ENCODE data around the gene SSMEM1.
"Not testable (repeated sequence)": the region's sequence is repeated elsewhere in the genome, so short reads cannot be mapped to it uniquely, and the experiment has no call there.

The SSMEM1 gene, protein sequence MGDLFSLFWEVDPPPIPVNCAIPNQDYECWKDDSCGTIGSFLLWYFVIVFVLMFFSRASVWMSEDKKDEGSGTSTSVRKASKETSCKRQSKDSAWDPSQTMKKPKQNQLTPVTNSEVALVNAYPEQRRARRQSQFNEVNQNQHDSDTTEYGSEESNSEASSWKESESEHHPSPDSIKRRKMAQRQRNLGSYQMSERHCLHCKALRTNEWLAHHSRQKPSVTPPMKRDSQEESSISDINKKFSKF

DNA sequence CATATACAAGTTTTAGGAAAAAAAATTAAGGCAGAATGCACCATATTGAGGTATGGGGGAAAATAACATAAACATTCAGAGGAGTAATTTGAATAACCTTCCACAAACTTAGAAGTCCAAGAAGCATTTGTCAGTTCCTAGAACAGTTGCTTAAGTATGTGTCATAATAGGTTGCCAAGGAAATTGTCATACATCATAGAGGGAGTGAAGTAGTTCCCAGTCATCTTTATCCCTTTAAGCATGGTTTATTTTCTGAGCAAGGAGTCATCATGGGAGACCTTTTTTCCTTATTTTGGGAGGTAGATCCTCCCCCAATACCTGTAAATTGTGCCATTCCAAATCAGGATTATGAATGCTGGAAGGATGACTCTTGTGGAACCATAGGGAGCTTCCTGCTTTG lies at the start of gene SSMEM1:
Gene SSMEM1, plus strand, starts transcription at position 219 of the 400 bp plus-strand sequence. Its CDS starts 51 bp downstream, at position 270.
- DNase-seq (ENCODE audit: low spot score) = no peak

DNA sequence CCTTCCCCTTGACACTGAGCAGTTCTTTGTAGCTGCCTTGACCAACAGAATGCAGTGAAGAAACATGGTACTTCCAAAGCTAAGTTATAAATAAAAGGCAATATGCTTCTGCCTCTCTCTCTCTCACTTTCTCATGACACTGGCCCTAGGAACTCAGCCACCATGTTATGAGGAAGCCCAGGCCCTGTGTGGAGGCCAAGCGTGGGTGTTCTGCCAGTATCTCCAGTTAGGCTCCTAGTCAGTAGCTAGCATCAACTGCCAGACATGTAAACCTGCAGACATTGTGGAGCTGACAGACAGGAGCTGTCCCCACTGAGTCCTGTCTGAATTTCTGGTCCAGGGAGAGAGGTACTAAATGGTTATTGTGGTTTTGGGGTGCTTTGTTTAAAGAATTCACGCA lies 47.6 kb upstream of the SSMEM1 start:
- no peak for DNase-seq (ENCODE audit: low spot score)

DNA sequence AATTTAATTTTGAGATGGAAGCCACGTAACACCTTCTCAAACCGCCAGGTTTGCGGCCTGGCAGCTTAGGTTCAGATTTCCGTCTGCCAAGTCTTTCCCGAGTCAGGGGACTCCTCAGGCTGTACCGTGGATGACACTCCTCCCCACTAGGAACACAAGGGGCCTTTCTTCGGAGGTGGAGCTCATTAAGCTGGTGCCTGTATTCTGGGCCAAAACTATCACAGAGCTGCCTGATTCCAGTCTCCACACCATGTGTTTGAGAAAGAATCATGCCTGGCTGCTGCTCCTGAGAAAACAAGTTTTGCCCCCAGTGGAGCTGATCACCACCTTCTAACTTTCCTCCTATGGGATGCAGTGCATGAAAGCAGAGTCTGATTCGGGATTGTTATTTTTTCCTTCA lies 47.2 kb upstream of the SSMEM1 start:
- no peak for DNase-seq (ENCODE audit: low spot score)

DNA sequence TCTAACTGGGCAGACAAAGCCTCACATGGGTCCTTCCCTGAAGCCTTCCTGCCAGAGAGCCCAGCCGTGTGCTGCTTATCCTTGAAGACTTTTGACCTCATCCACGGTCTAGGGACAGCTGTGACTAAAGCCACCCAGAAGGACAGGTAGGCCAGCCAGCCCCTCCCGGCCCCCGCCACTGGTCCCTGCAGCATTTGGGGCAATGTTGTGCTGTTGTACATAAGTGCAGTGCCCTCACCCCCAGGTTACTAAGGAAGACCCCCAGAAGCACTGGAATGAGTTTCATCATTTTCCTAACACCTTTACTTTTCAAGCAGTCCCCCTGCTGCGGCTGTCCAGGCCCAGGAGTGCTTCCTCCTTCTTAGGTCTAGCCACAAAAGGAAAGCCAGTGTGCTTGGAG lies 45.5 kb upstream of the SSMEM1 start:
- DNase-seq (ENCODE audit: low spot score) = no peak

DNA sequence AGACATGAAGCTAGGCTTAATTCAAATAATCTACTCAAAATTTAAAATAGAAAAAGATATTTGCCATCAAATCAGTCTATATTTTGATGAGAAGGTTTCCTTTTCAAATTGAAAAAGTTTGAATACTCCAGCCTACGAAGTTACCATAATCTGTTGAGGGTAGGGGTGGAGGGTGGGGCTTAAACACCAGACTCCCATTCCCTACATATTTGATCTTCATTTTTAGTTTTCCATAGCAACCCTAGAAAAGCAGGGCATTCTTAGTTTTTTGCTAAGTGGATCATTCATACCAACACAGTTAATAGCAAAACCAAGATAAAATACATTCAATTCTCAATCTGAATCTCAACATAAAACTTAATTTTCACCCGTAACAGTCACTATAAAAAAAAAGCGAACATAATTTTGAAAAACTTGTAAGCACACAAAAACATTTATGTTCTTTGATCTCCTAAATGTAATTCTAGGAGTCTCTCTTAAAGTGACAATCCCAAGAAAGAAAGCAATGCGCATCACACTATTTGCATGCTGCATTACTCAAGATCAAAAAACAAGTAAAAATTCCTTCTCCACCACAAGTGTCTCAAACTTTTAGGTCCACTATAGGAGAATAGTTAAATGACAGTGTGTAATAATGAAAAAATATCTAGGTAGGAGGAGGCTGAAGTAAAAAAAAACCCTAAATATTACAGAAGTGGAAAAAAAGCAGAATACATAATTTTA lies 33.3 kb upstream of the SSMEM1 start:
- no peak for DNase-seq (ENCODE audit: low spot score)

DNA sequence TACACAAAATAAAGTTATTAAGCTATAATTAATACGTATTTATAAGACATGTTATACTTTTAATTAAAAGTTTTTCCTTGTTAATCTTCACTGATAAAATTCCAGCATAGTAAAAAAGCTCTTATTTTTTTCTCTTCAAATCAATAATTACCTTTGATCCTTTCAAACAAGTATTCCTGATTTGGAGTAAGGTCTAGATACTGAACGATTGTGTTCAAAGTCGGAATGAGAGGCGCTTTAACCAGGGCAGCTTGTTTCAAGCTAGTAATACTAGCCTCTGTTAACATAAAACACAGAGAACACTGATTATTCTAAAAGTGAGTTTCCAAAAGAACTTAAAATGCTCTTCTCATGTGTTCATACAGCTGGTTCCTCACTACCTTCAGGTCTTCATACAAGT lies 29.4 kb upstream of the SSMEM1 start:
- no peak for DNase-seq (ENCODE audit: low spot score)

DNA sequence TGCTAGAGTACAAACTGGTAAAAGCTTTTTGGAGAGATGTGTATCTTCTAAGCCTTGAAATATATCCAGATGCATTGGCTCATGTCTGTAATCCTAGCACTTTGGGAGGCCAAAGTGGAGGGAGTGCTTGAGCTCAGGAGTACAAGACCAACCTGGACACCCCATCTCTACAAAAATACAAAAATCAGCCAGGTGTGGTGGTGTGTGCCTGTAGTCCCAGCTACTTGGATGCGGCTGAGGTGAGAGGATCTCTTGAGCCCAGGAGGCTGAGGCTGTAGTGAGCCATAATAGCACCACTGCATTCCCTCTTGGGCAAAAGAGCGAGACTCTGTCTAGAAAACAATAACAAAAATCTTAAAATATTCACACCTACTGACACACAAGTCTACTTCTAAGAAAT lies 28.0 kb upstream of the SSMEM1 start:
- DNase-seq (ENCODE audit: low spot score) = no peak

DNA sequence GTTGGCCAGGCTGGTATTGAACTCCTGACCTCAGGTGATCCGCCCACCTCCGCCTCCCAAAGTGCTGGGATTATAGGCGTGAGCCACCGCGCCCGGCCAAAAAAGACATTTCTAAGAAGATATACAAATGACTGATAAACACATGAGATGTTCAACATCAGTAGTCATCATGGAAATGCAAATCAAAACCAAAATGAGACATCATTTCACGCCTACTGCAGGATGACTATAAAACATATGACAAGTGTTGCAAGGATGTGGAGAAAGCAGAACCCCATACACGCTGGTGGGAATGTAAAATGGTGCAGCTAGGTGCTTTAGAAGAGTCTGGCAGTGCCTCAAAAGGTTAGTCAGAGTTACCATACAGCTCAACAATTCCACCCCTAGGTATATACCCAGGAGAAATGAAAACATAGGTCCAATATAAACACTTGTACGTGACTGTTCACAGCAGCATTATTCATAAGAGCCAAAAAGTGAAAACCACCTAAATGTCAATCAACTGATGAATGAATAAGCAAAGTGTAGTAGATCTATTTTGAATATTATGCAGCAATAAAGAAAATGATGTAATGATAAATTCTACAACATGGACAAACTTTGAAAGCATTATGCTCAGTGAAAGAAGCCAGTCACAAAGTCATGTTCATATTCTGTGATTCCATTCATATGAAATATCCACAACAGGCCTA lies 26.9 kb upstream of the SSMEM1 start:
- DNase-seq (ENCODE audit: low spot score) = no peak

DNA sequence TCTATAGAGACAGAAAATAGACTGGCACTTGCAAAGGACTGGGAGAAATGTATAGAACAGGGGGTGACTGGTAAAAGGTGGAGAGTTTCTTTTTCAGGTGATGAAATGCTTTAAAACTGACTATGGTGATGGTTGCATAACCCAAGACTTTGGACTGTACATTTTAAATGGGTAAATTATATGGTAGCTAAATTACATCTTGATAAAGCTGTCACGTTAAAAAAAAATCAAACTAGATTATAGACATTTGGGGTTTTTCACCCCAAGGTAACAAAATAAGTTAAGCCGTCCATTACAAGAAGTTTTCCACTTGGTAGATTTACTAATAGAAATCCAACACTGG lies 26.4 kb upstream of the SSMEM1 start:
- no peak for DNase-seq (ENCODE audit: low spot score)

DNA sequence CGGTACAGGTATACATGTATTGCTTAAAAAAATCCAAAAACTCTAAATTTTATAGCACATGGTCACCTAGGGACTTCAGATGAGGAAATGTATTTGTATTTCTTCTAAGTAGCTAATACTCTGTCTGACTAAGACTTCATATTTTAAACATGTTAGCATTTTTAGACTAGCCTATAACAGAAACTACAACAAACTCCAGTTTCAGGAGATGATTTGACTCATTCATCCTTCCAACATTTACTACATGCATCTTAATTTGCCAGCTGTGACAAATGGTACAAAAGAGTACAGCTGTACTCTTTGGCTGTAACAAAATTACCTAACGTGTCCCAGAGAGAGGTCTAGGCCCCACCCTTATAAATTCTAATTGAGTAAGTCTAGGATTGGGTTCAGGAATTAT lies 24.7 kb upstream of the SSMEM1 start:
- DNase-seq (ENCODE audit: low spot score) = no peak

DNA sequence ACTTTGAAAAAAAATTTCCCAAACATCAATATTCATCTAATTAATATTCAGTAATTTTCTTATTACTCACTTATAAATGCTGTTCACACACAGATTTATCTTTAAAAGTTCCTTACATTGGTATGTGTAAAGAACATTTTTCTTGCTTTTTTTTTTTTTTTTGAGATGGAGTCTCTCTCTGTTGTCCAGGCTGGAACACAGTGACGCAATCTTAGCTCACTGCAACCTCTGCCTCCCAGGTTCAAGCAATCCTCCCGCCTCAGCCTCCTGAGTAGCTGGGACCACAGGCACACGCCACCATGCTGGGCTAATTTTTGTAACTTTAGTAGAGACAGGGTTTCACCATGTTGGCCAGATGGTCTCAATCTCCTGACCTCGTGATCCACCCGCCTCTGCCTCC lies 23.3 kb upstream of the SSMEM1 start:
- DNase-seq (ENCODE audit: low spot score) = not testable (repeated sequence)

DNA sequence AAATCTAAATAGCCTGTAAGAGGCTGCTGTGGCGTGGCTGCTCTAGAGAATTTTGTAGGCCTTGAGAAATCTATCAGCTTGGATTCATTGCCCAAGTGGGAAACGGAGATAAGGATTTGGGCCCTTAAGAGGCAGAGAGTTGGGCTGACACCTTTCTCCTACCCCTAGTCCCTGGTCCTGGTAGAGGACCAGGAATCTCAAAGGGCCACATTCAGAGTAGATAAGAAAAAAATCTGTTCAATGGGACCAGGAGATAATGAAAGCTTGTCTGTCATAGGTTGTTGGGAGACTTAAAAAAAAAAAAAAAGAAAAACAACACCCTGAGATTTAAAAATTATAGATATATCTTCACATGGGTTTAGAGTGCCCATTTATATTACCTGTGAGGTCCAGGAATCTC lies 20.3 kb upstream of the SSMEM1 start:
- DNase-seq (ENCODE audit: low spot score) = no peak

DNA sequence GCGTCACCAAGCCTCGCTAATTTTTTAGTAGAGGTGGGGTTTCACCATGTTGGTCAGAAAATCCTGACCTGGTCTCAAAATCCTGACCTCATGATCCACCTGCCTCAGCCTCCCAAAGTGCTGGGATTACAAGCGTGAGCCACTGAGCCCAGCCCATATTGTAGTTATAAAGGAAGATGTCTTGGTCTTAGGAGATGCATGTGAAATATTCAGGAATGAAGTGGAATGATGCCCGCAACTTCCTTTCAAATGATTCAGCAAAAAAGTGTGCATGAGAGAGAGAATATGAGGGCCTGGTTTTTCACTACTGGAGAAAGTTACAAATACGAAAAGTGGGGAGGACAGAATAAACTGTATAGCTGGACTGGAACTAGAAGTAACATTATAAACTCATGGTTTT lies 18.3 kb upstream of the SSMEM1 start:
- DNase-seq (ENCODE audit: low spot score) = no peak

DNA sequence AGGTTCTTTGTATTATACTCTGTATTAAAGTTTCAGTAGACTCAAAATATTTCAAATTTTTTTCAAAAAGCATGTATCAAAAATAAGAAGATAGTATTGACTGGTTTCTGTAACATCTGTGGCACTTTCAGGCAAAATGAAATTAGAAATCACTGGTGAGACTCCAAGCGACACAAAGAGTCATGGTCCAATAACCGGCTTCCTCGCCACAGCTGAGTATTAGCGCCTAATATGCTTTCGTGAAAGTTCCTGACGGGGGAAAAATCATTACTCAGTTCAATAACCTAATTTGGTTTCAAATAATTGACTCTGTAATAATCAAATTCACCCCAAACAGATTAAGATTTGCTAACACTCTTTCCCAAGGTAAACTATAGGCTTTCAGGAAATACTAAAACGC lies 15.9 kb upstream of the SSMEM1 start:
- DNase-seq (ENCODE audit: low spot score) = no peak

DNA sequence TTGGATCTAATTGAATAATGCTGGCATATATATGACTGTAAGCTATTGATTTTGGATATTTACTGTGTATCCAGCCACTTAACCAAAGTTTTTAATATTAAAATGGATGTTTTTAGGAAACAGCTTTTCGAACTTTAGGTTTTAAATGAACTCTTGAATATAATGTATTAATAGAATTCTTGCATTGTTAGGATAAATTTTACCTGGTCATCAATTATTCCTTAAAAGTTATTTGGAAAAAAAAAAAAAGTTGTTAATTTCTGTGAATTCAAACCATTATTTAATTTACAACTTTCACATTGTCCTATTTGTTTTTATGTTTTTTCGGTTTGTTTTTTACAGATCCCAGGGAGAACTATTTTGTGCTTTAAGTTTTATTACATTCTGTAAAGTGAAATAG lies 12.3 kb upstream of the SSMEM1 start:
- DNase-seq (ENCODE audit: low spot score) = no peak

DNA sequence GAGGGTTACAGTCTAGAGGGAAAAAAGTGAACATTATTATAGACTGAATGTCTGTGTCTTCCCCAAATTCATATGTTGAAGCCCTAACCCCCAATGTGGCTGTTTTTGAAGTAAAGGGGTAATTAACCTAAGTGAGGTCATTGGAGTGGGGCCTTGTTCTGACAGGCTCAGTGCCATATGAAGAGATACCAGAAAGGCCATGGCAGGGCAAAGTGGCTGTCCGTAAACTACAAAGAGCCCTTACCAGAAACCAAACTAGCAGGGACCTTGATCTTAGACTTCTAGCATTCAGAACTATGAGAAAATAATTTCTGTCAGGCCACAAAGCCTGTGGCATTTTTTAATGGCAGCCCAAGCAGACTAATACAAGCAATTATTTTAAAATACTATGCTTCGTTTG lies 11.2 kb upstream of the SSMEM1 start:
- DNase-seq (ENCODE audit: low spot score) = no peak

DNA sequence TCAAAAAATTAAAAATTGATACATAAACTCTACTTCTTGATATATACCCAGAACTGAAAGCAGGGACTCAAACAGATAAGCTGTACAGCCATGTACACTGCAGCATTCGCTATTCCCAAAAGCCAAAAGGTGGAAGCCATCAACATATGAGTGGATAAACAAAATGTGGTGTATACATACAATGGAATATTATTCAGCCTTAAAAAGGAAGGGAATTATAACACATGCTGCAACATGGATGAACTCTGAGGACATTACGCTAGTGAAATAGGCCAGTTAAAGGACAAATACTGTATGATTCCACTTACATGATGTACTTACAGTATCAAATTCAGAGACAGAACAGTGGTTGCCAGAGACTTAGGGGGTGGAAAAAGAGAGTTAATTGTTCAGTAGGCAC lies 10.6 kb upstream of the SSMEM1 start:
- DNase-seq (ENCODE audit: low spot score) = no peak

DNA sequence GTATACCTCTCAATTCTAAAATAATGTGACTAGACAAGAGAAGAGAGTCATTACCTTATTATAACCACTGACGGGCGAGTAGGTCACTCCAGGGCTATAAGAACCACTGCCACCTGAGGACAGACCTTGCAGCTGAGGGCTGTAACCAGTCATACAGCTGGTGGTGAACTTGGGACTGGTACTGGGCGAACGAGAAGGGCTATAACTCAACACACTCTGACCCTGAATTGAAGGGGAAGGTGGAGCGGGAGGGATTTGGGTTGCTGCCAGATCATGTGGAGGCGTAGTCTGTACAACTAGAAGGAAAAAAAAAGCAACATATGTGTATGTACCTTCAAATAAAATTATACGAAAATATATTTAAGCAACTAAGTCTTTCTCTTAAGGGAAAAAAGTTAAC lies 5.9 kb upstream of the SSMEM1 start:
- DNase-seq (ENCODE audit: low spot score) = no peak

DNA sequence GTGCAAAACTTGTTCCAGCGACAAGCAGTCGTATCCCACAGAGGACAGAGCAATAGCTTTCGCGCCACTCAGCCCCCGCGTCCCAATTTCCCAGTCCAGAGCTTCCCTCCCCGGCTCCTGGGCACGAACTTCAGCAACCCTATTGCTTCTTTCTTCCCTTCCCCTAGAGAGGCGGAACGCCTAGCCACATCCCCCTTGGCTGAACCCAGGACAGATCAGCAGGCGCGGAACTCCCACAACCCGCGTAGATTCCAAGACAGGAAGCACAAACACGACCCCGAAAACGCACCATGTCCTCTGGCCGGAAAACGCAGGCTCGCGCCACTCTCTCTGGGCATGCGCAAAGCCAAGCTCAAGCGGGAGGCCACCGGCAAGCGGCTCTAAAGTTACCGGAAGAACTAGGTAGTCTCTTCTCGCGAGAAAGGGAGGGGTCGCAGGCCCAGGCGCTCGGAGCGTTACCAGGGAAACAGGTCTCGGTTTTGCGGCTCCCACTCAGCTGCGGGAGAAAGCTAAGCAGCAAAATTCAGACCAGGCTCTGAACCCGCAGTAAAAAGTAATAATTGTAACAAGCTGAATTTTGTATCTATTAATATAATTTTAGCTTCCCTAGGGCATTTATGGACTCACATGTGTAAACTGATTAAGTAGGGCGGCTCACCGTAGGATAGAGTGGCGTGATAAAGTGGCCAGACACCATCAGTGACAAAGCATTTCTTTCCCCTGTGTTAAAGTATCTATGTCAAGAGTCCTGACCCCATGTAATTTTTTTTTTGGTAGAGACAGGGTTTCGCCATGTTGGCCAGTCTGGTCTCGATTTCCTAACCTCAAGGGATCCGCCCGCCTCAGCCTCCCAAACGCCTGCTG lies 2.3 kb upstream of the SSMEM1 start, which contains the start of gene TMEM209:
Gene TMEM209, minus strand, starts transcription at position 323 of the 864 bp plus-strand sequence. Its CDS starts 31 bp downstream, at position 292.
- peak; percentile 98 for DNase-seq (ENCODE audit: low spot score)

DNA sequence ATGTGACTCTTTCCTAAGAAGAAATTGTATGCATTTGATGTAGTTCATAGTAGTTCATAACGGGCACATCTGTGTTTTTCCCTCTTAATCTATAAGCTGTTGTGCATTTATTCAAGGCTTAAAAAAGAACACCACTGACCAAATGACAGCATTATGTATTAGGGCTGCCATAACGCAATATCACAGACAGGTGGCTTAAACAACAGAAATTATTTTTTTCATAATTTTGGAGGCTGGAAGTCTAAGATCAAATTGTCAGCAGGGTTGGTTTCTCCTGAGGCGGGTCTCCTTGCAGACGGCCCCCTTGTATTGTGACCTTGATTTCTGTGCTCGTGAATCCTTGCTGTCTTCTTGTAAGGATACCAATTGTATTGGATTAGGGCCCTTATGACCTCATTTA lies 627 bp upstream of the SSMEM1 start:
- DNase-seq (ENCODE audit: low spot score) = no peak

DNA sequence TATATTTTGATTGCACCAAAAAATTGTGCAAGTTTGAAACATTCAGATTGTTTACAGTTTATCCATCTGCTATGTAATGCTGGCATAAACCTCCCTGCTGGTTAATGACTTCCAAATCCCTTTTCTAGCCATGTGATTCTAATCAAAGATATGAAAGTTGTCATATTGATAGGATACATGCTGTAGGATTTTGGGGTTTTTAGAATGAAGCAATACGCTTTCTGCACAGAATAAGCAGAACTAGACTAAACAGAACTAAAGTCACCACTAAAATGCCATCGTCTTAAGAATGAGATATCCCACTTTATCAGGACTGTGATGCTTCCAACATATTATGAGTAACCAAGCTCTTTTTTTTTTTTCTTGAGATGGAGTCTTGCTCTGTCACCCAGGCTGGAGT lies 856 bp downstream of the SSMEM1 start:
- DNase-seq (ENCODE audit: low spot score) = no peak

DNA sequence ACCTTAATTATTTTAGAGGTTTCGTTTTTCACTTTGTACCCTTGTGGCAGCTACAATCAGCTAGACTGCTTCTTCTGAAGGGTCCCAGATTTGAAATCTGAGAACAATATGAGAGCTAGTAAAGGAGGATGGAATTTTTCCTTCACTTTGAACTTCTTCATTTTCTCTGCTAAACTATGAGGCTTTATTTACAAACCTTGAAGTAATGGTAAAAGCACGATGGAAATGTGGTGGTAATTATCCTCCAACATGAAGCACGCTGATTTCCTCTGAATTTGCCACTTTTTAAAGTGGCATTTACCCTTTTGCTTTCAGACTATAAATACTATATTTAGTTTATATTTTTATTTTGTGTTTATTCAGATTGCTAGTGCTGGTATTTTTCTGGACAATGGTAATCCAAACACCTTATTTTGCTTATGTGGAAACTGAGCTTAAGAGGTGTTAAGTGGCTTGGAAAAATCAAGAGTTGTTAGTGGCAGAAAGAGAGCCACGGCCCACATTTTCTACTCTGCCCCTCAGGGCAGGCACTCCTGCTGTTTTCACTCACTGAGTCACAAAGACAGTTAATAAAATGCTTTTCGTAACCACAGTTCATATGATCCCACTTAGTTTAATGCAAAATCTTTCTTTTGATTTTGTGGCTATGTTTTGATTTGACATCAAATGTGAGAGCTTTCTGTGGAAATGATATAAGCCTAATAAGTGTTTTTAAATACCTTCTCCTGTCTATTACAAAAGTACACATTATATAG lies 2.7 kb downstream of the SSMEM1 start:
- DNase-seq (ENCODE audit: low spot score) = no peak
